Gastrocnemius medialis (tissue), 4 donors: ENCODE data around the gene IQSEC1.

Experiments
- CTCF ChIP-seq, 5 experiments: fragments of 450-650 bp in 3 of 5; fragments of 200-600 bp in 2 of 5; sonication (generic) in 2 of 5; IDR thresholded peaks in 4 of 5; conservative IDR thresholded peaks in 1 of 5; 1 replicate in 4 of 5; 2 replicates in 1 of 5; pipeline ENCODE4 v1.5.1; 2016 to 2019; ENCODE audit warnings: antibody characterized with exemption in 5 of 5, mild to moderate bottlenecking in 3 of 5, moderate library complexity in 3 of 5
- POLR2A ChIP-seq, 2 donors: fragments of 450-650 bp; IDR thresholded peaks; one replicate each; pipeline ENCODE4 v1.6.1; 2017; ENCODE audit warnings: antibody characterized with exemption in 2 of 2, mild to moderate bottlenecking in 2 of 2, moderate library complexity in 2 of 2

- TF ChIP-seq CTCF (IDR thresholded peaks at IDR 0.05 in 4 of 5, conservative IDR thresholded peaks at IDR 0.05 in 1 of 5), result no peak
- TF ChIP-seq POLR2A (IDR thresholded peaks at IDR 0.05), result no peak
These were observed 42.8 kb upstream of the IQSEC1 start for GRCh38 chr3:13115991-13116390.
